ENCODE results near the gene PTPN1. TPM values are rescaled to one million over a fixed set of nuclear protein-coding genes. Genes with fewer than 3 reads are reported as not detected.

The PTPN1 gene
- total and polyA plus RNA-seq, 2 of the 13 experiments (the other 11 are each of a cell fraction or from before 2014, with no cell fraction given): 17.7 to 37.2 TPM

GRCh38 chr20:50598074-50598473, 87.9 kb downstream of the PTPN1 start:
- in situ Hi-C loops (cut with HindIII; ENCODE audit: extremely low pct_ligation_motif_present, low pct_unique_long_range_greater_than_20kb): no loop called here
- no peak overlapping the region for H3K27ac ChIP-seq (ENCODE audit: extremely low read length, insufficient read depth, low read length)
- BruUV-seq (replicated peaks): no TSS peak
- no peak overlapping the region for H3K4me3 ChIP-seq (replicated peaks in 1 of 3; ENCODE audit: insufficient read depth in 1 of 3, low read depth in 2 of 3, low read length in 3 of 3)
- ChIA-PET POLR2A (no interaction called here), CTCF (ENCODE audit: low intra/inter-chr PET ratio, low total read pairs) (no interaction called here)
- DNase-seq (ENCODE audit: low spot score) (no peak), ATAC-seq (no peak), FAIRE-seq (no peak)
- no peak overlapping the region for H3K9ac ChIP-seq (ENCODE audit: insufficient read depth, low read depth, low read length)
- H2AFZ ChIP-seq (ENCODE audit: low read length): no peak overlapping the region
- no peaks in the 10 kb centered on the region for H4K20me1 ChIP-seq (ENCODE audit: insufficient read depth, low read length)
- H3K4me2 ChIP-seq (ENCODE audit: low read depth, low read length): no peak overlapping the region
- no peaks in the 10 kb centered on the region for H3K9me3 ChIP-seq (ENCODE audit: low read length)
- 46% methylated on average over 7 of the region's 7 CpGs for WGBS (ENCODE audit: low lambda C conversion rate)
- H3K4me1 ChIP-seq (ENCODE audit: insufficient read depth, low read length): peaks cover 55% of the 10 kb centered on the region
- H3K36me3 ChIP-seq (replicated peaks in 1 of 2; ENCODE audit: control insufficient read depth in 1 of 2, insufficient read depth in 2 of 2, low read length in 2 of 2): no peaks in the 10 kb centered on the region
- no peaks in the 10 kb centered on the region for H3K79me2 ChIP-seq (ENCODE audit: insufficient read depth, low read length)
- peaks cover 15 to 62% of the 10 kb centered on the region in 2 experiments; a peak in 3 of 5 replicates for H3K27me3 ChIP-seq (ENCODE audit: control insufficient read depth in 1 of 2, insufficient read depth in 2 of 2, low read length in 2 of 2)
- intact Hi-C loops (cut with micrococcal nuclease; ENCODE audit: unreplicated experiment): no loop called here
- TF ChIP-seq ZNF83 (CRISPR knock-in tag; IDR thresholded peaks at IDR 0.05; ENCODE audit: borderline replicate concordance): no peak
- TF ChIP-seq, protein P1, sequence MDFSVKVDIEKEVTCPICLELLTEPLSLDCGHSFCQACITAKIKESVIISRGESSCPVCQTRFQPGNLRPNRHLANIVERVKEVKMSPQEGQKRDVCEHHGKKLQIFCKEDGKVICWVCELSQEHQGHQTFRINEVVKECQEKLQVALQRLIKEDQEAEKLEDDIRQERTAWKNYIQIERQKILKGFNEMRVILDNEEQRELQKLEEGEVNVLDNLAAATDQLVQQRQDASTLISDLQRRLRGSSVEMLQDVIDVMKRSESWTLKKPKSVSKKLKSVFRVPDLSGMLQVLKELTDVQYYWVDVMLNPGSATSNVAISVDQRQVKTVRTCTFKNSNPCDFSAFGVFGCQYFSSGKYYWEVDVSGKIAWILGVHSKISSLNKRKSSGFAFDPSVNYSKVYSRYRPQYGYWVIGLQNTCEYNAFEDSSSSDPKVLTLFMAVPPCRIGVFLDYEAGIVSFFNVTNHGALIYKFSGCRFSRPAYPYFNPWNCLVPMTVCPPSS (IDR thresholded peaks at IDR 0.05): no peak
- TF ChIP-seq PRDM10 (CRISPR knock-in tag; IDR thresholded peaks at IDR 0.05; ENCODE audit: low read depth): no peak
- TF ChIP-seq RFXAP (CRISPR knock-in tag; IDR thresholded peaks at IDR 0.05; ENCODE audit: borderline replicate concordance): no peak
- TF ChIP-seq ZNF362 (CRISPR knock-in tag; IDR thresholded peaks at IDR 0.05; ENCODE audit: borderline replicate concordance): no peak
- TF ChIP-seq LCORL (IDR thresholded peaks at IDR 0.05): no peak
- no peak for TF ChIP-seq LCORL (CRISPR knock-in tag; IDR thresholded peaks at IDR 0.05)
- TF ChIP-seq RXRA (CRISPR knock-in tag; IDR thresholded peaks at IDR 0.05): no peak
- no peak for TF ChIP-seq ZNF773 (CRISPR knock-in tag; IDR thresholded peaks at IDR 0.05; ENCODE audit: borderline replicate concordance)
- no peak for TF ChIP-seq FOXK2 (IDR thresholded peaks at IDR 0.05)
- TF ChIP-seq IKZF1 (IDR thresholded peaks at IDR 0.05): no peak
- TF ChIP-seq SOX5 (CRISPR knock-in tag; IDR thresholded peaks at IDR 0.05; ENCODE audit: borderline replicate concordance): no peak
- no peak for TF ChIP-seq ZNF232 (CRISPR knock-in tag; IDR thresholded peaks at IDR 0.05; ENCODE audit: borderline replicate concordance)
- no peak for TF ChIP-seq GZF1 (CRISPR knock-in tag; IDR thresholded peaks at IDR 0.05)
